Activated CD4-positive, alpha-beta T cell treated with anti-CD3 and anti-CD28 coated beads for 1 hour (primary cell): ENCODE results near the gene SYNDIG1.
"Not testable (repeated sequence)": the region's sequence is repeated elsewhere in the genome, so short reads cannot be mapped to it uniquely, and the experiment has no call there.

ENCODE experiments used
- DNase-seq: peaks from one replicate; pipeline ENCODE4 v3.0.0-alpha.2; 2020

The SYNDIG1 gene

GRCh38 chr20:24495266-24495665 is 25.8 kb downstream of the SYNDIG1 start:
- no peak for DNase-seq

GRCh38 chr20:24497851-24498250 is 28.4 kb downstream of the SYNDIG1 start:
- DNase-seq, result no peak

GRCh38 chr20:24498641-24499040 is 29.2 kb downstream of the SYNDIG1 start:
- DNase-seq, result no peak

- no peak for DNase-seq
These were observed 30.0 kb downstream of the SYNDIG1 start for GRCh38 chr20:24499472-24499871.

GRCh38 chr20:24501764-24502556 is 32.5 kb downstream of the SYNDIG1 start:
- no peak for DNase-seq

- no peak for DNase-seq
These were observed 33.2 kb downstream of the SYNDIG1 start for GRCh38 chr20:24502661-24503060.

GRCh38 chr20:24503352-24503931 is 34.0 kb downstream of the SYNDIG1 start:
- no peak for DNase-seq

GRCh38 chr20:24504331-24505285 is 35.2 kb downstream of the SYNDIG1 start:
- no peak for DNase-seq

- no peak for DNase-seq
These were observed 36.7 kb downstream of the SYNDIG1 start for GRCh38 chr20:24506146-24506545.

GRCh38 chr20:24506696-24507095 is 37.3 kb downstream of the SYNDIG1 start:
- DNase-seq, result no peak

GRCh38 chr20:24507182-24507853 is 37.9 kb downstream of the SYNDIG1 start:
- no peak for DNase-seq

- not testable (repeated sequence) for DNase-seq
These were observed 43.0 kb downstream of the SYNDIG1 start for GRCh38 chr20:24512441-24512840.

- DNase-seq, result no peak
These were observed 49.1 kb downstream of the SYNDIG1 start for GRCh38 chr20:24518515-24518914.

GRCh38 chr20:24519476-24519875 is 50.0 kb downstream of the SYNDIG1 start:
- no peak for DNase-seq

- no peak for DNase-seq
These were observed 51.6 kb downstream of the SYNDIG1 start for GRCh38 chr20:24521032-24521431.

- DNase-seq, result no peak
These were observed 53.3 kb downstream of the SYNDIG1 start for GRCh38 chr20:24522452-24523330.

- no peak for DNase-seq
These were observed 54.2 kb downstream of the SYNDIG1 start for GRCh38 chr20:24523661-24524060.

GRCh38 chr20:24528583-24529368 is 59.3 kb downstream of the SYNDIG1 start:
- no peak for DNase-seq

- no peak for DNase-seq
These were observed 59.9 kb downstream of the SYNDIG1 start for GRCh38 chr20:24529369-24529719.

GRCh38 chr20:24530131-24530680 is 60.8 kb downstream of the SYNDIG1 start:
- no peak for DNase-seq

GRCh38 chr20:24531202-24531601 is 61.8 kb downstream of the SYNDIG1 start:
- DNase-seq, result no peak
